Measurements from ENCODE around the gene HOXA9. TPM values are rescaled to one million over a fixed set of nuclear protein-coding genes. Genes with fewer than 3 reads are reported as not detected.

Gene HOXA9
- polyA plus RNA-seq, 3 donors, result 0.55 to 1.9 (median 1.2) TPM

- H3K4me1 Mint-ChIP-seq, result peaks cover 73% of the 10 kb centered on the region
- H4K20me1 ChIP-seq (ENCODE audit: insufficient read depth, low read length), result no peaks in the 10 kb centered on the region
- H3K79me2 ChIP-seq (ENCODE audit: insufficient read depth, low read length), result no peaks in the 10 kb centered on the region
- H2AFZ ChIP-seq (ENCODE audit: insufficient read depth, low read depth, low read length, poor library complexity, severe bottlenecking), result no peak overlapping the region
- H3K9me3 ChIP-seq (replicated peaks in 1 of 2; ENCODE audit: control insufficient read depth in 1 of 2, insufficient read depth in 1 of 2, low read length in 2 of 2), result peaks cover 4 to 73% of the 10 kb centered on the region in 2 donors
- intact Hi-C loops (cut with micrococcal nuclease), result loop anchor here (5.0 kb wide), 3 partner anchors 32 to 1293 kb away; partner anchors contain the start of genes HOXA11 (in 2 of the 2) and HOXA1 (in 1 of the 2)
- peaks cover 0 to 72% (median 28%) of the 10 kb centered on the region in 7 donors for H3K9me3 Mint-ChIP-seq
- H3K4me2 ChIP-seq (replicated peaks; ENCODE audit: extremely low read depth, low read length, poor library complexity, severe bottlenecking), result peak overlapping the region; percentile 63
- H3K27me3 Mint-ChIP-seq (ENCODE audit: low read depth in 3 of 3), result peaks cover 93 to 100% (median 100%) of the 10 kb centered on the region in 3 donors
- no peaks in the 10 kb centered on the region for H3K36me3 ChIP-seq (replicated peaks in 1 of 2; ENCODE audit: control insufficient read depth in 1 of 2, insufficient read depth in 2 of 2, low read length in 2 of 2)
- under 1% methylated on average over 35 of the region's 48 CpGs for WGBS (ENCODE audit: insufficient coverage)
- H3K4me1 ChIP-seq (ENCODE audit: control insufficient read depth in 1 of 2, insufficient read depth in 2 of 2, low read length in 2 of 2), result peaks cover 61 to 64% of the 10 kb centered on the region in 2 donors
- H3K4me3 Mint-ChIP-seq, result peak overlapping the region; percentile 55 to 93
- TF ChIP-seq CTCF (IDR thresholded peaks at IDR 0.05), result no peak
- peaks cover 12 to 31% of the 10 kb centered on the region in 2 donors for H3K36me3 Mint-ChIP-seq
- peaks cover 94 to 100% of the 10 kb centered on the region in 2 donors for H3K27me3 ChIP-seq (ENCODE audit: control insufficient read depth in 2 of 2, insufficient read depth in 2 of 2, low read length in 2 of 2)
- no peak overlapping the region for H3K27ac ChIP-seq (ENCODE audit: low read depth in 1 of 2, low read length in 2 of 2)
- H3K9ac ChIP-seq (ENCODE audit: insufficient read depth, low read length, poor library complexity, severe bottlenecking), result no peak overlapping the region
- H3K4me3 ChIP-seq (replicated peaks in 1 of 3; ENCODE audit: low read depth in 2 of 3, low read length in 3 of 3), result peak overlapping the region in 1 of 3 experiments; percentile 53
- DNase-seq, result no peak
- H3K27ac Mint-ChIP-seq, result peak overlapping the region in 1 of 7 donors; percentile 61
These were observed 10.2 kb downstream of the HOXA9 start for GRCh38 chr7:27154901-27155815.

DNA sequence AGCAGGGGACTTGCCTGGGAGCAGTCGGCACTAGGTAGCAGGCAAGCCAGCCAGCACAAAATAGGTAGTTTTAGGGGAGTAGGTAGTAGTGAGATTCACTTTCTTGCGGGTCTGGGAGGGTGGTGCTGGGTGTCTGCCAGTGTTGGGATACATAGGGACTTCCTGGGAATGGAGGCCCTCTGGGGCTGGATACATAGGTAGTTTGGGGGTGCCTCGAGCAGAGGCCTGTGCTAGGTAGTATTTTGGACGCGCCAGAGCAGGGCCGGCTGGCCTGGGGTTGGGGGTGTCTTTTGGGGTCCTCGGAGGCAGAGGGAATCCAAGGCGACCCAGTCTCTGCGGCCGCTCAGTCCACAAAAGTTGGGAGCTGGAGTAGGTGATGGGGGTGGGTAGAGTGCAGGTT, 11.0 kb downstream of the HOXA9 start:
- H3K79me2 ChIP-seq (ENCODE audit: insufficient read depth, low read length), result no peaks in the 10 kb centered on the region
- H3K4me3 ChIP-seq (replicated peaks in 1 of 3; ENCODE audit: low read depth in 2 of 3, low read length in 3 of 3), result no peak overlapping the region
- H3K9me3 ChIP-seq (replicated peaks in 1 of 2; ENCODE audit: control insufficient read depth in 1 of 2, insufficient read depth in 1 of 2, low read length in 2 of 2), result peaks cover 4 to 71% of the 10 kb centered on the region in 2 donors
- Mint-ChIP-seq H3K4me3 (peak overlapping the region in 1 of 2 donors; percentile 93), H3K9me3 (peaks cover 0 to 68% (median 28%) of the 10 kb centered on the region in 7 donors), H3K27me3 (ENCODE audit: low read depth in 3 of 3) (peaks cover 93 to 100% (median 100%) of the 10 kb centered on the region in 3 donors), H3K27ac (no peak overlapping the region), H3K4me1 (peaks cover 68% of the 10 kb centered on the region), H3K36me3 (peaks cover 12 to 27% of the 10 kb centered on the region in 2 donors)
- H3K27me3 ChIP-seq (ENCODE audit: control insufficient read depth in 2 of 2, insufficient read depth in 2 of 2, low read length in 2 of 2), result peaks cover 94 to 100% of the 10 kb centered on the region in 2 donors
- H3K36me3 ChIP-seq (replicated peaks in 1 of 2; ENCODE audit: control insufficient read depth in 1 of 2, insufficient read depth in 2 of 2, low read length in 2 of 2), result no peaks in the 10 kb centered on the region
- H3K4me1 ChIP-seq (ENCODE audit: control insufficient read depth in 1 of 2, insufficient read depth in 2 of 2, low read length in 2 of 2), result peaks cover 57 to 60% of the 10 kb centered on the region in 2 donors
- H2AFZ ChIP-seq (ENCODE audit: insufficient read depth, low read depth, low read length, poor library complexity, severe bottlenecking), result no peak overlapping the region
- no peak for TF ChIP-seq CTCF (IDR thresholded peaks at IDR 0.05)
- 72% methylated on average over 7 of the region's 10 CpGs for WGBS (ENCODE audit: insufficient coverage)
- H4K20me1 ChIP-seq (ENCODE audit: insufficient read depth, low read length), result no peaks in the 10 kb centered on the region
- H3K27ac ChIP-seq (ENCODE audit: low read depth in 1 of 2, low read length in 2 of 2), result no peak overlapping the region
- no peak overlapping the region for H3K9ac ChIP-seq (ENCODE audit: insufficient read depth, low read length, poor library complexity, severe bottlenecking)
- no peak for DNase-seq
- intact Hi-C loops (cut with micrococcal nuclease), result loop anchor here (5.0 kb wide), 2 partner anchors 33 to 1292 kb away; partner anchors contain the start of gene HOXA11 (in 2 of the 2)
- peak overlapping the region; percentile 36 for H3K4me2 ChIP-seq (replicated peaks; ENCODE audit: extremely low read depth, low read length, poor library complexity, severe bottlenecking)

All from CD14-positive monocyte (primary cell).